HCT116 (cell line): ENCODE results near the gene TTLL3. TPM values are rescaled to one million over a fixed set of nuclear protein-coding genes. Genes with fewer than 3 reads are reported as not detected.
A peak's percentile ranks its signal among the peaks of the same experiment; 100 is the strongest.

ENCODE experiments used
- ATAC-seq: fragments of 200-7000 bp; cut with Tn5 transposase; 2 replicates; pipeline ENCODE4 v1.9.1; 2020; ENCODE audit warnings: mild to moderate bottlenecking, moderate library complexity
- BruUV-seq: library from RNA; stranded (reverse); fragments of 400-500 nt; replicated peaks from 2 replicates; lab custom pipeline; 2021; lab: Mats Ljungman, UMichigan
- CTCF ChIA-PET: fragments of 300-600 bp; sonication (Branson Sonifier 250); formaldehyde crosslinking; loops from one replicate; lab custom pipeline; 2021; ENCODE audit warnings: antibody characterized with exemption; lab: Charles Lee
- POLR2A ChIA-PET: fragments of 300-600, 350-600 bp; sonication (Branson Sonifier 250); formaldehyde crosslinking; loops from one replicate; lab custom pipeline; 2021; ENCODE audit warnings: antibody characterized with exemption; lab: Charles Lee
- RAD21 ChIA-PET, 2 experiments: fragments of 300-600 bp; sonication (Branson Sonifier 250); formaldehyde crosslinking; loops; one replicate each; lab custom pipeline; 2023; ENCODE audit warnings: low total read pairs in 2 of 2; ENCODE audit not compliant: uncharacterized antibody in 2 of 2, unreplicated experiment in 2 of 2, low non-redundant PET in 1 of 2; lab: Charles Lee
- DNase-seq: peaks from one replicate; pipeline ENCODE4 v3.0.0-alpha.2; 2010; ENCODE audit warnings: low read depth, low spot score
- H2AFZ ChIP-seq: fragments of 200-600 bp; shearing (Covaris generic), sonication (generic); 2 replicates; pipeline ENCODE4 v1.6.1; 2017; ENCODE audit warnings: low read depth, mixed run types, mixed read lengths, antibody characterized with exemption, low read length; ENCODE audit not compliant: poor library complexity, severe bottlenecking
- H3K27ac ChIP-seq: 2 replicates; pipeline ENCODE4 v1.5.1; 2012; ENCODE audit warnings: low read depth, low read length
- H3K27me3 ChIP-seq: fragments of 200-600 bp; sonication (generic); 2 replicates; pipeline ENCODE4 v1.6.1; 2016; ENCODE audit warnings: mixed run types, low read length, mixed read lengths; ENCODE audit not compliant: insufficient read depth
- H3K36me3 ChIP-seq, 2 experiments: fragments of 200-500 bp in 1 of 2; fragments of 200-600 bp in 1 of 2; sonication (Bioruptor generic) in 1 of 2; sonication (generic) in 1 of 2; 2 replicates each; pipeline versions ENCODE4 v1.5.1 to v1.6.1; 2014 to 2016; ENCODE audit warnings: low read length in 2 of 2, inconsistent platforms in 1 of 2, mixed read lengths in 1 of 2, mixed run types in 1 of 2; ENCODE audit not compliant: insufficient read depth in 2 of 2, control insufficient read depth in 1 of 2
- H3K4me1 ChIP-seq, 2 experiments: fragments of 200-600 bp in 1 of 2; sonication (generic) in 1 of 2; 2 replicates each; pipeline versions ENCODE4 v1.5.1 to v1.6.1; 2012 to 2017; ENCODE audit warnings: low read length in 2 of 2, inconsistent platforms in 1 of 2, mild to moderate bottlenecking in 1 of 2, mixed read lengths in 1 of 2, mixed run types in 1 of 2, moderate library complexity in 1 of 2; ENCODE audit not compliant: insufficient read depth in 2 of 2, control insufficient read depth in 1 of 2
- H3K4me2 ChIP-seq: fragments of 200-600 bp; sonication (generic); 2 replicates; pipeline ENCODE4 v1.6.1; 2017; ENCODE audit warnings: mixed run types, low read length, mixed read lengths
- H3K4me3 ChIP-seq, 2 experiments: fragments of 200-600 bp in 1 of 2; sonication (generic) in 1 of 2; replicated peaks in 1 of 2; 2 replicates each; pipeline ENCODE4 v1.5.1; 2011 to 2016; ENCODE audit warnings: low read length in 2 of 2, control low read depth in 1 of 2, low read depth in 1 of 2, mild to moderate bottlenecking in 1 of 2, mixed read lengths in 1 of 2, mixed run types in 1 of 2
- H3K79me2 ChIP-seq: fragments of 200-600 bp; sonication (generic); 2 replicates; pipeline ENCODE4 v1.6.1; 2017; ENCODE audit warnings: mild to moderate bottlenecking, mixed run types, low read length, moderate library complexity, mixed read lengths; ENCODE audit not compliant: insufficient read depth
- H3K9ac ChIP-seq: fragments of 200-600 bp; sonication (generic); 2 replicates; pipeline ENCODE4 v1.6.1; 2016; ENCODE audit warnings: low read length, mixed read lengths
- H3K9me2 ChIP-seq: fragments of 200-600 bp; sonication (generic), shearing (Covaris generic); 2 replicates; pipeline ENCODE4 v1.6.1; 2017; ENCODE audit warnings: mixed run types, mild to moderate bottlenecking, moderate library complexity; ENCODE audit not compliant: insufficient read depth
- H3K9me3 ChIP-seq, 2 experiments: fragments of 200-500 bp in 1 of 2; fragments of 200-600 bp in 1 of 2; sonication (Bioruptor generic) in 1 of 2; sonication (generic) in 1 of 2; 2 replicates each; pipeline ENCODE4 v1.6.1; 2014 to 2017; ENCODE audit warnings: low read length in 2 of 2, mixed read lengths in 2 of 2, inconsistent platforms in 1 of 2, low read depth in 1 of 2, mild to moderate bottlenecking in 1 of 2, mixed run types in 1 of 2, moderate library complexity in 1 of 2; ENCODE audit not compliant: control insufficient read depth in 1 of 2, insufficient read depth in 1 of 2
- H4K20me1 ChIP-seq: fragments of 200-600 bp; sonication (generic), shearing (Covaris generic); 2 replicates; pipeline ENCODE4 v1.6.1; 2017; ENCODE audit warnings: mixed run types, mild to moderate bottlenecking, moderate library complexity; ENCODE audit not compliant: insufficient read depth
- CBX3 ChIP-seq: IDR thresholded peaks from 2 replicates; pipeline ENCODE4 v1.6.1; 2012; ENCODE audit warnings: low read depth
- CEBPB ChIP-seq: IDR thresholded peaks from 2 replicates; pipeline ENCODE4 v1.6.1; 2012; ENCODE audit warnings: low read depth
- EZH2 ChIP-seq: fragments of 200-600 bp; sonication (generic); IDR thresholded peaks from 2 replicates; pipeline ENCODE4 v1.6.1; 2017; ENCODE audit warnings: antibody characterized with exemption, mixed run types
- EZH2phosphoT487 ChIP-seq: fragments of 200-600 bp; IDR thresholded peaks from 2 replicates; pipeline ENCODE4 v1.6.1; 2018; ENCODE audit warnings: antibody characterized with exemption, borderline replicate concordance
- POLR2A ChIP-seq: IDR thresholded peaks from 2 replicates; pipeline ENCODE4 v1.7.0; 2011; ENCODE audit warnings: borderline replicate concordance; ENCODE audit not compliant: insufficient read depth, insufficient read length; ENCODE audit errors: extremely low read depth
- RAD21 ChIP-seq: IDR thresholded peaks from 2 replicates; pipeline ENCODE4 v1.6.1; 2012; ENCODE audit warnings: low read depth, mild to moderate bottlenecking
- SIN3A ChIP-seq: IDR thresholded peaks from 2 replicates; pipeline ENCODE4 v1.6.1; 2012; ENCODE audit warnings: low read depth
- SP1 ChIP-seq: IDR thresholded peaks from 2 replicates; pipeline ENCODE4 v1.6.1; 2012; ENCODE audit warnings: low read depth
- SRF ChIP-seq: IDR thresholded peaks from 2 replicates; pipeline ENCODE4 v1.6.1; 2012; ENCODE audit warnings: low read depth
- ZFX ChIP-seq: fragments of 450-650 bp; IDR thresholded peaks from 2 replicates; pipeline ENCODE4 v1.6.1; 2017
- ZNF274 ChIP-seq: fragments of 200-500 bp; sonication (Bioruptor generic); IDR thresholded peaks from 2 replicates; pipeline ENCODE4 v1.6.1; 2014; ENCODE audit warnings: mild to moderate bottlenecking, low read depth, low read length, inconsistent platforms
- intact Hi-C: fragments of 100-400 bp; cut with micrococcal nuclease; formaldehyde crosslinking; loops from 2 replicates; pipeline ENCODE4 v1.10.0; 2022
- total RNA-seq: library from RNA; stranded (reverse); gene quantifications from one replicate; pipeline ENCODE4 v1.2.1, GENCODE V29; 2021; ENCODE audit not compliant: unreplicated experiment
- TF ChIP-seq, protein P1 (sequence below), 3 experiments: fragments of 200-600 bp in 1 of 3; sonication (generic) in 1 of 3; IDR thresholded peaks in 2 of 3; conservative IDR thresholded peaks in 1 of 3; 2 replicates each; pipeline ENCODE4 v1.5.1; 2012 to 2017; ENCODE audit warnings: low read depth in 2 of 3, low read length in 2 of 3, antibody characterized with exemption in 1 of 3, borderline replicate concordance in 1 of 3, control low read depth in 1 of 3, mild to moderate bottlenecking in 1 of 3, mixed read lengths in 1 of 3, mixed run types in 1 of 3, moderate library complexity in 1 of 3; ENCODE audit not compliant: insufficient read depth in 1 of 3
- TF ChIP-seq, protein P2 (sequence below): IDR thresholded peaks from 2 replicates; pipeline ENCODE4 v1.6.1; 2011; ENCODE audit warnings: mild to moderate bottlenecking, low read length, moderate library complexity; ENCODE audit not compliant: insufficient replicate concordance; ENCODE audit errors: extremely low read depth
- TF ChIP-seq, protein P3 (sequence below): IDR thresholded peaks from 2 replicates; pipeline ENCODE4 v1.6.1; 2012
- TF ChIP-seq, protein P4 (sequence below): IDR thresholded peaks from 2 replicates; pipeline ENCODE4 v1.6.1; 2012

Gene TTLL3
- total RNA-seq, 1 experiment from 2014 or later = 40.3 TPM

DNA sequence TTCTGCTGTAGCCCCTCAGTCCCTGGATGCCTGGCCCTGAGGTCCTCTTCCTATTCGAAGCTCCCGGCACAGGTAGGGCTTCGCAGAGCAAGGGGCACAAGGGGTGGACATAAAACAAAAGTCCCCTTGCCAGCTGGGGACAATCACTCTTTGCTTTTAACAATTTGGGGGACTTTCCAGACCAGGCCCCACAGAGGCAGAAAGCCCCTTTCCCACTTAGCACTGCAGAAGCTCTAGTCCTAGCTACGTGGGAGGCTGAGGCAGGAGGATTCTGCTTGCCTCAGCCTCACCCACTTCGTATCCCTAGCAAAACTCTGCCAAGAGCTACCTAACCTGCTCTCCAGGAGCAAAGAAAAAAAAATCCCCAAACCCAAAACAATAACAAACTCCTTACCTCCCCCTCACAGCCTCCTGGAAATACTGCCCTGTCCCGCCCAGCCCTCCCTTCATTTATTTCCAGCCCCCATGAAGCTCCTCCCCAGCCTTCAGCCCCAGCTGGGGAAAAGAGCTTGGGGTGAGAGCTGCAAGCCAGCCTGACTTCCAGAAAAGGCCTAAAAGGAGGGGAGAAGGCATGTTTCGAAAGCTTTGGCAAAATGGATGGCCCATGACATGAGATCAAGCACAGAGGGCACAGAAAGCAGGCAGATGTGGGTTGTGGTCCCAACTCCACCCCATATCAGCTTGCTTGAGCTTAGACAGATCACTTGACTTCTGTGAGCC lies 69.9 kb downstream of the TTLL3 start, which contains the start of gene CIDEC:
CIDEC (minus strand) TSS at position 424 of the 720 bp plus-strand sequence. CDS start 1,767 bp downstream, outside the sequence.
- H3K4me2 ChIP-seq = peak within 1 kb of the TSS; percentile 10
- H3K4me3 ChIP-seq = no peak within 1 kb of the TSS
- RAD21 ChIA-PET = no interaction called here
- no peaks in the 10 kb centered on the region for H3K79me2 ChIP-seq
- H3K9ac ChIP-seq = no peak within 1 kb of the TSS
- H3K9me2 ChIP-seq = no peaks in the 10 kb centered on the region
- no peak within 1 kb of the TSS for H3K27ac ChIP-seq
- no peak within 1 kb of the TSS for H2AFZ ChIP-seq
- TF ChIP-seq CEBPB (no peak), ZFX (no peak), SIN3A (no peak), EZH2 (no peak), EZH2phosphoT487 (no peak), RAD21 (no peak), SP1 (no peak), CBX3 (no peak), SRF (no peak), ZNF274 (no peak), POLR2A (no peak)
- TF ChIP-seq, protein P1, sequence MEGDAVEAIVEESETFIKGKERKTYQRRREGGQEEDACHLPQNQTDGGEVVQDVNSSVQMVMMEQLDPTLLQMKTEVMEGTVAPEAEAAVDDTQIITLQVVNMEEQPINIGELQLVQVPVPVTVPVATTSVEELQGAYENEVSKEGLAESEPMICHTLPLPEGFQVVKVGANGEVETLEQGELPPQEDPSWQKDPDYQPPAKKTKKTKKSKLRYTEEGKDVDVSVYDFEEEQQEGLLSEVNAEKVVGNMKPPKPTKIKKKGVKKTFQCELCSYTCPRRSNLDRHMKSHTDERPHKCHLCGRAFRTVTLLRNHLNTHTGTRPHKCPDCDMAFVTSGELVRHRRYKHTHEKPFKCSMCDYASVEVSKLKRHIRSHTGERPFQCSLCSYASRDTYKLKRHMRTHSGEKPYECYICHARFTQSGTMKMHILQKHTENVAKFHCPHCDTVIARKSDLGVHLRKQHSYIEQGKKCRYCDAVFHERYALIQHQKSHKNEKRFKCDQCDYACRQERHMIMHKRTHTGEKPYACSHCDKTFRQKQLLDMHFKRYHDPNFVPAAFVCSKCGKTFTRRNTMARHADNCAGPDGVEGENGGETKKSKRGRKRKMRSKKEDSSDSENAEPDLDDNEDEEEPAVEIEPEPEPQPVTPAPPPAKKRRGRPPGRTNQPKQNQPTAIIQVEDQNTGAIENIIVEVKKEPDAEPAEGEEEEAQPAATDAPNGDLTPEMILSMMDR (IDR thresholded peaks at IDR 0.05 in 2 of 3, conservative IDR thresholded peaks at IDR 0.05 in 1 of 3; ENCODE audit: borderline replicate concordance in 1 of 3, insufficient read depth in 1 of 3, low read depth in 2 of 3, low read length in 2 of 3) = no peak
- TF ChIP-seq, protein P2, sequence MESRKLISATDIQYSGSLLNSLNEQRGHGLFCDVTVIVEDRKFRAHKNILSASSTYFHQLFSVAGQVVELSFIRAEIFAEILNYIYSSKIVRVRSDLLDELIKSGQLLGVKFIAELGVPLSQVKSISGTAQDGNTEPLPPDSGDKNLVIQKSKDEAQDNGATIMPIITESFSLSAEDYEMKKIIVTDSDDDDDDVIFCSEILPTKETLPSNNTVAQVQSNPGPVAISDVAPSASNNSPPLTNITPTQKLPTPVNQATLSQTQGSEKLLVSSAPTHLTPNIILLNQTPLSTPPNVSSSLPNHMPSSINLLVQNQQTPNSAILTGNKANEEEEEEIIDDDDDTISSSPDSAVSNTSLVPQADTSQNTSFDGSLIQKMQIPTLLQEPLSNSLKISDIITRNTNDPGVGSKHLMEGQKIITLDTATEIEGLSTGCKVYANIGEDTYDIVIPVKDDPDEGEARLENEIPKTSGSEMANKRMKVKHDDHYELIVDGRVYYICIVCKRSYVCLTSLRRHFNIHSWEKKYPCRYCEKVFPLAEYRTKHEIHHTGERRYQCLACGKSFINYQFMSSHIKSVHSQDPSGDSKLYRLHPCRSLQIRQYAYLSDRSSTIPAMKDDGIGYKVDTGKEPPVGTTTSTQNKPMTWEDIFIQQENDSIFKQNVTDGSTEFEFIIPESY = no peak
- TF ChIP-seq, protein P3, sequence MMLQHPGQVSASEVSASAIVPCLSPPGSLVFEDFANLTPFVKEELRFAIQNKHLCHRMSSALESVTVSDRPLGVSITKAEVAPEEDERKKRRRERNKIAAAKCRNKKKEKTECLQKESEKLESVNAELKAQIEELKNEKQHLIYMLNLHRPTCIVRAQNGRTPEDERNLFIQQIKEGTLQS = no peak
- TF ChIP-seq, protein P4, sequence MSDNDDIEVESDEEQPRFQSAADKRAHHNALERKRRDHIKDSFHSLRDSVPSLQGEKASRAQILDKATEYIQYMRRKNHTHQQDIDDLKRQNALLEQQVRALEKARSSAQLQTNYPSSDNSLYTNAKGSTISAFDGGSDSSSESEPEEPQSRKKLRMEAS = no peak
- TF ChIP-seq, all 23 proteins: peak for 0
- Histone ChIP-seq H3K4me1 (peaks cover 14 to 41% of the 10 kb centered on the region in 2 experiments), H3K36me3 (no peaks in the 10 kb centered on the region), H3K27me3 (no peaks in the 10 kb centered on the region), H3K9me3 (no peaks in the 10 kb centered on the region), H4K20me1 (no peaks in the 10 kb centered on the region)
- ChIA-PET POLR2A (interaction anchor here (1.1 kb wide), 1 partner anchor 18 kb away, joined by 3 read pairs; no protein-coding TSS in a partner anchor), CTCF (no interaction called here)
- intact Hi-C loops = no loop called here
- DNase-seq (no peak), ATAC-seq (no peak)
- BruUV-seq = no TSS peak
